ENCODE measurements around the gene PLCH2.
"Not testable (repeated sequence)": the region's sequence is repeated elsewhere in the genome, so short reads cannot be mapped to it uniquely, and the experiment has no call there.

DNA sequence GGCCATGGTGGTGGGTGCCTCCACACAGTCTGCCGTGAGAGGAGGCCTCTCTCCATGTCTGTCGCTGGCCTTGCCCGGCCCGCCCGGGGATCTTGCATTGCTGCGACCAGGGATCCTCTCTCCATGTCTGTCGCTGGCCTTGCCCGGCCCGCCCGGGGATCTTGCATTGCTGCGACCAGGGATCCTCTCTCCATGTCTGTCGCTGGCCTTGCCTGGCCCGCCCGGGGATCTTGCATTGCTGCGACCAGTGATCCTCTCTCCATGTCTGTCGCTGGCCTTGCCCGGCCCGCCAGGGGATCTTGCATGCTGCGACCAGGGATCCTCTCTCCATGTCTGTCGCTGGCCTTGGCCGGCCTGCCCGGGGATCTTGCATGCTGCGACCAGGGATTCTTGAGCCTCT is 35.7 kb upstream of the PLCH2 start:
- TF ChIP-seq, protein P1, sequence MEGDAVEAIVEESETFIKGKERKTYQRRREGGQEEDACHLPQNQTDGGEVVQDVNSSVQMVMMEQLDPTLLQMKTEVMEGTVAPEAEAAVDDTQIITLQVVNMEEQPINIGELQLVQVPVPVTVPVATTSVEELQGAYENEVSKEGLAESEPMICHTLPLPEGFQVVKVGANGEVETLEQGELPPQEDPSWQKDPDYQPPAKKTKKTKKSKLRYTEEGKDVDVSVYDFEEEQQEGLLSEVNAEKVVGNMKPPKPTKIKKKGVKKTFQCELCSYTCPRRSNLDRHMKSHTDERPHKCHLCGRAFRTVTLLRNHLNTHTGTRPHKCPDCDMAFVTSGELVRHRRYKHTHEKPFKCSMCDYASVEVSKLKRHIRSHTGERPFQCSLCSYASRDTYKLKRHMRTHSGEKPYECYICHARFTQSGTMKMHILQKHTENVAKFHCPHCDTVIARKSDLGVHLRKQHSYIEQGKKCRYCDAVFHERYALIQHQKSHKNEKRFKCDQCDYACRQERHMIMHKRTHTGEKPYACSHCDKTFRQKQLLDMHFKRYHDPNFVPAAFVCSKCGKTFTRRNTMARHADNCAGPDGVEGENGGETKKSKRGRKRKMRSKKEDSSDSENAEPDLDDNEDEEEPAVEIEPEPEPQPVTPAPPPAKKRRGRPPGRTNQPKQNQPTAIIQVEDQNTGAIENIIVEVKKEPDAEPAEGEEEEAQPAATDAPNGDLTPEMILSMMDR (IDR thresholded peaks at IDR 0.05; ENCODE audit: poor library complexity, severe bottlenecking): not testable (repeated sequence)
- not testable (repeated sequence) for TF ChIP-seq TAF1 (IDR thresholded peaks at IDR 0.05; ENCODE audit: low read depth)
- TF ChIP-seq, protein P2, sequence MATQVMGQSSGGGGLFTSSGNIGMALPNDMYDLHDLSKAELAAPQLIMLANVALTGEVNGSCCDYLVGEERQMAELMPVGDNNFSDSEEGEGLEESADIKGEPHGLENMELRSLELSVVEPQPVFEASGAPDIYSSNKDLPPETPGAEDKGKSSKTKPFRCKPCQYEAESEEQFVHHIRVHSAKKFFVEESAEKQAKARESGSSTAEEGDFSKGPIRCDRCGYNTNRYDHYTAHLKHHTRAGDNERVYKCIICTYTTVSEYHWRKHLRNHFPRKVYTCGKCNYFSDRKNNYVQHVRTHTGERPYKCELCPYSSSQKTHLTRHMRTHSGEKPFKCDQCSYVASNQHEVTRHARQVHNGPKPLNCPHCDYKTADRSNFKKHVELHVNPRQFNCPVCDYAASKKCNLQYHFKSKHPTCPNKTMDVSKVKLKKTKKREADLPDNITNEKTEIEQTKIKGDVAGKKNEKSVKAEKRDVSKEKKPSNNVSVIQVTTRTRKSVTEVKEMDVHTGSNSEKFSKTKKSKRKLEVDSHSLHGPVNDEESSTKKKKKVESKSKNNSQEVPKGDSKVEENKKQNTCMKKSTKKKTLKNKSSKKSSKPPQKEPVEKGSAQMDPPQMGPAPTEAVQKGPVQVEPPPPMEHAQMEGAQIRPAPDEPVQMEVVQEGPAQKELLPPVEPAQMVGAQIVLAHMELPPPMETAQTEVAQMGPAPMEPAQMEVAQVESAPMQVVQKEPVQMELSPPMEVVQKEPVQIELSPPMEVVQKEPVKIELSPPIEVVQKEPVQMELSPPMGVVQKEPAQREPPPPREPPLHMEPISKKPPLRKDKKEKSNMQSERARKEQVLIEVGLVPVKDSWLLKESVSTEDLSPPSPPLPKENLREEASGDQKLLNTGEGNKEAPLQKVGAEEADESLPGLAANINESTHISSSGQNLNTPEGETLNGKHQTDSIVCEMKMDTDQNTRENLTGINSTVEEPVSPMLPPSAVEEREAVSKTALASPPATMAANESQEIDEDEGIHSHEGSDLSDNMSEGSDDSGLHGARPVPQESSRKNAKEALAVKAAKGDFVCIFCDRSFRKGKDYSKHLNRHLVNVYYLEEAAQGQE (IDR thresholded peaks at IDR 0.05; ENCODE audit: borderline replicate concordance): not testable (repeated sequence)
